Measurements from ENCODE around the gene PARP12.

The PARP12 gene

GRCh38 chr7:140033036-140033435, 29.7 kb downstream of the PARP12 start:
- no peak for DNase-seq

GRCh38 chr7:140031364-140031763, 31.4 kb downstream of the PARP12 start:
- no peak for DNase-seq

GRCh38 chr7:140029072-140029471, 33.7 kb downstream of the PARP12 start:
- DNase-seq, result no peak

- no peak for DNase-seq
Measured at GRCh38 chr7:140028311-140028710, 34.4 kb downstream of the PARP12 start.

- no peak for DNase-seq
Measured at GRCh38 chr7:140027858-140028257, 34.9 kb downstream of the PARP12 start.

- no peak for DNase-seq
Measured at GRCh38 chr7:140026935-140027334, 35.8 kb downstream of the PARP12 start.

- DNase-seq, result no peak
Measured at GRCh38 chr7:140025814-140026433, 36.8 kb downstream of the PARP12 start.

GRCh38 chr7:140025241-140025640, 37.5 kb downstream of the PARP12 start:
- DNase-seq, result no peak

GRCh38 chr7:140024585-140024984, 38.2 kb downstream of the PARP12 start:
- DNase-seq, result no peak

- no peak for DNase-seq
Measured at GRCh38 chr7:140023728-140024127, 39.0 kb downstream of the PARP12 start.

GRCh38 chr7:140022582-140023211, 40.1 kb downstream of the PARP12 start:
- no peak for DNase-seq

- DNase-seq, result no peak
Measured at GRCh38 chr7:140021603-140022002, 41.1 kb downstream of the PARP12 start.

- DNase-seq, result no peak
Measured at GRCh38 chr7:140019606-140020005, 43.1 kb downstream of the PARP12 start.

- no peak for DNase-seq
Measured at GRCh38 chr7:140019172-140019571, 43.6 kb downstream of the PARP12 start.

- no peak for DNase-seq
Measured at GRCh38 chr7:140018125-140019043, 44.4 kb downstream of the PARP12 start.

GRCh38 chr7:140017543-140017942, 45.2 kb downstream of the PARP12 start:
- no peak for DNase-seq

GRCh38 chr7:140017034-140017433, 45.7 kb downstream of the PARP12 start:
- DNase-seq, result no peak

GRCh38 chr7:140016540-140016939, 46.2 kb downstream of the PARP12 start:
- no peak for DNase-seq

GRCh38 chr7:140015471-140015970, 47.2 kb downstream of the PARP12 start:
- DNase-seq, result no peak

- DNase-seq, result no peak
Measured at GRCh38 chr7:140014123-140014522, 48.6 kb downstream of the PARP12 start.

GRCh38 chr7:140013676-140014075, 49.1 kb downstream of the PARP12 start:
- DNase-seq, result no peak

GRCh38 chr7:140010194-140010895, 52.4 kb downstream of the PARP12 start:
- DNase-seq, result no peak

- no peak for DNase-seq
Measured at GRCh38 chr7:140009735-140010134, 53.0 kb downstream of the PARP12 start.
